H1 (cell line): ENCODE data around the gene YIPF5. TPM values are rescaled to one million over a fixed set of nuclear protein-coding genes. Genes with fewer than 3 reads are reported as not detected.

Experiments
- CTCF ChIA-PET: fragments of 300-600 bp; sonication (Branson Sonifier 250); formaldehyde crosslinking; loops from one replicate; lab custom pipeline; 2021; ENCODE audit not compliant: partially characterized antibody; lab: Charles Lee
- POLR2A ChIA-PET: fragments of 300-600 bp; sonication (Branson Sonifier 250); formaldehyde crosslinking; loops from one replicate; lab custom pipeline; 2021; ENCODE audit warnings: inconsistent platforms; ENCODE audit not compliant: partially characterized antibody; lab: Charles Lee
- DNase-seq, 2 experiments: peaks; one replicate each; pipeline versions ENCODE4 v3.0.0 to v3.0.0-alpha.2; 2010 to 2022; ENCODE audit warnings: low spot score in 2 of 2, low read depth in 1 of 2, mixed read lengths in 1 of 2
- FAIRE-seq: peaks from 2 replicates; lab custom pipeline; 2011; peaks lifted over from hg19 to GRCh38; lab: Jason Lieb, UNC
- H2AFZ ChIP-seq: 2 replicates; pipeline ENCODE4 v1.8.1; 2012; ENCODE audit warnings: low read length, inconsistent platforms
- H2AK5ac ChIP-seq: 2 replicates; pipeline ENCODE4 v1.6.1; 2013; ENCODE audit warnings: low read depth, low read length
- H2BK120ac ChIP-seq: replicated peaks from 2 replicates; pipeline ENCODE3; 2013; ENCODE audit warnings: low read depth, low read length, inconsistent platforms
- H2BK12ac ChIP-seq: 2 replicates; pipeline ENCODE4 v1.6.1; 2013; ENCODE audit warnings: low read depth, low read length
- H2BK15ac ChIP-seq: 2 replicates; pipeline ENCODE4 v1.6.1; 2013; ENCODE audit warnings: low read length
- H2BK20ac ChIP-seq: 2 replicates; pipeline ENCODE4 v1.6.1; 2013; ENCODE audit warnings: low read length
- H2BK5ac ChIP-seq: 2 replicates; pipeline ENCODE4 v1.6.1; 2013; ENCODE audit warnings: low read depth, low read length
- H3K14ac ChIP-seq: 2 replicates; pipeline ENCODE4 v1.6.1; 2013; ENCODE audit warnings: inconsistent platforms; ENCODE audit not compliant: insufficient read length
- H3K18ac ChIP-seq: 2 replicates; pipeline ENCODE4 v1.6.1; 2013; ENCODE audit warnings: low read length; ENCODE audit errors: extremely low read depth
- H3K23ac ChIP-seq: 2 replicates; pipeline ENCODE4 v1.6.1; 2013; ENCODE audit warnings: inconsistent platforms; ENCODE audit not compliant: insufficient read length
- H3K23me2 ChIP-seq: 2 replicates; pipeline ENCODE4 v1.6.1; 2013; ENCODE audit warnings: low read depth, low read length
- H3K27ac ChIP-seq: 2 replicates; pipeline ENCODE4 v1.6.1; 2011; ENCODE audit warnings: low read depth, low read length, inconsistent platforms
- H3K27me3 ChIP-seq, 4 experiments: replicated peaks in 1 of 4; 1 replicate in 1 of 4; 2 replicates in 3 of 4; pipeline versions ENCODE4 v1.6.1 to v1.8.1; 2011 to 2013; ENCODE audit warnings: low read length in 3 of 4, mild to moderate bottlenecking in 3 of 4, inconsistent platforms in 2 of 4, mixed read lengths in 2 of 4, moderate library complexity in 1 of 4; ENCODE audit not compliant: control insufficient read depth in 3 of 4, insufficient read depth in 3 of 4; ENCODE audit errors: extremely low read depth in 1 of 4
- H3K36me3 ChIP-seq, 4 experiments: 2 replicates each; pipeline versions ENCODE4 v1.6.1 to v1.8.1; 2011 to 2013; ENCODE audit warnings: mild to moderate bottlenecking in 4 of 4, low read length in 3 of 4, moderate library complexity in 2 of 4, control low read depth in 1 of 4, inconsistent platforms in 1 of 4; ENCODE audit not compliant: insufficient read depth in 4 of 4, control insufficient read depth in 2 of 4
- H3K4ac ChIP-seq: replicated peaks from 2 replicates; pipeline ENCODE3; 2013; ENCODE audit warnings: low read length, low read depth, mixed read lengths, inconsistent platforms; ENCODE audit not compliant: insufficient read length
- H3K4me1 ChIP-seq, 4 experiments: replicated peaks in 1 of 4; 1 replicate in 1 of 4; 2 replicates in 3 of 4; pipeline versions ENCODE4 v1.6.1 to v1.8.1; 2011 to 2013; ENCODE audit warnings: low read length in 3 of 4, inconsistent platforms in 2 of 4, mixed read lengths in 1 of 4; ENCODE audit not compliant: insufficient read depth in 4 of 4, control insufficient read depth in 3 of 4
- H3K4me2 ChIP-seq, 2 experiments: 2 replicates each; pipeline versions ENCODE4 v1.6.1 to v1.8.1; 2011 to 2013; ENCODE audit warnings: low read depth in 2 of 2, low read length in 2 of 2, control low read depth in 1 of 2, inconsistent platforms in 1 of 2, mild to moderate bottlenecking in 1 of 2; ENCODE audit not compliant: insufficient read depth in 1 of 2
- H3K4me3 ChIP-seq, 4 experiments: fragments of 200-600, 300-600 bp in 1 of 4; sonication (generic), shearing (Covaris generic), sonication (Bioruptor Twin) in 1 of 4; 2 replicates each; pipeline versions ENCODE4 v1.5.1 to v1.8.1; 2011 to 2016; ENCODE audit warnings: low read length in 4 of 4, low read depth in 3 of 4, control low read depth in 2 of 4, inconsistent platforms in 2 of 4, mild to moderate bottlenecking in 2 of 4, mixed read lengths in 1 of 4, moderate library complexity in 1 of 4; ENCODE audit not compliant: insufficient read depth in 2 of 4; ENCODE audit errors: extremely low read depth in 1 of 4
- H3K56ac ChIP-seq: replicated peaks from 2 replicates; pipeline ENCODE3; 2013; ENCODE audit warnings: low read depth, mild to moderate bottlenecking, mixed read lengths, low read length, inconsistent platforms; ENCODE audit not compliant: insufficient read length
- H3K79me1 ChIP-seq: 2 replicates; pipeline ENCODE4 v1.6.1; 2013; ENCODE audit warnings: low read depth, low read length, control low read depth
- H3K79me2 ChIP-seq, 2 experiments: 2 replicates each; pipeline versions ENCODE4 v1.6.1 to v1.8.1; 2012 to 2013; ENCODE audit warnings: low read length in 2 of 2, mild to moderate bottlenecking in 2 of 2, inconsistent platforms in 1 of 2; ENCODE audit not compliant: insufficient read depth in 2 of 2, control insufficient read depth in 1 of 2
- H3K9ac ChIP-seq, 4 experiments: replicated peaks in 1 of 4; 1 replicate in 1 of 4; 2 replicates in 3 of 4; pipeline versions ENCODE4 v1.6.1 to v1.8.1; 2011 to 2013; ENCODE audit warnings: low read depth in 3 of 4, low read length in 3 of 4, control low read depth in 2 of 4, mild to moderate bottlenecking in 2 of 4, moderate library complexity in 2 of 4, inconsistent platforms in 1 of 4; ENCODE audit errors: extremely low read depth in 1 of 4
- H3K9me3 ChIP-seq, 2 experiments: 2 replicates each; pipeline versions ENCODE4 v1.6.1 to v1.8.1; 2012 to 2013; ENCODE audit warnings: mild to moderate bottlenecking in 2 of 2, moderate library complexity in 2 of 2, control low read depth in 1 of 2, inconsistent platforms in 1 of 2, low read depth in 1 of 2, low read length in 1 of 2, mixed read lengths in 1 of 2; ENCODE audit not compliant: insufficient read depth in 2 of 2
- H4K20me1 ChIP-seq, 2 experiments: replicated peaks in 1 of 2; 2 replicates each; pipeline versions ENCODE3 to v1.8.1; 2011 to 2013; ENCODE audit warnings: inconsistent platforms in 2 of 2, low read length in 2 of 2, mild to moderate bottlenecking in 1 of 2; ENCODE audit not compliant: insufficient read depth in 2 of 2, control insufficient read depth in 1 of 2
- H4K5ac ChIP-seq: 2 replicates; pipeline ENCODE4 v1.6.1; 2013; ENCODE audit warnings: low read length, low read depth, mixed read lengths, inconsistent platforms; ENCODE audit not compliant: insufficient read length
- H4K8ac ChIP-seq: 2 replicates; pipeline ENCODE4 v1.8.0; 2013; ENCODE audit warnings: mild to moderate bottlenecking, moderate library complexity, low read length, inconsistent platforms; ENCODE audit not compliant: insufficient read depth; ENCODE audit errors: extremely low read depth
- H4K91ac ChIP-seq: replicated peaks from 2 replicates; pipeline ENCODE3; 2013; ENCODE audit warnings: low read length, mixed read lengths, inconsistent platforms; ENCODE audit not compliant: insufficient read length
- BACH1 ChIP-seq: IDR thresholded peaks from 2 replicates; pipeline ENCODE4 v1.6.1; 2012; ENCODE audit warnings: low read length, improper control_type of control experiment
- BRCA1 ChIP-seq: IDR thresholded peaks from 2 replicates; pipeline ENCODE4 v1.6.1; 2012; ENCODE audit warnings: low read depth, low read length, improper control_type of control experiment
- JUND ChIP-seq: IDR thresholded peaks from 2 replicates; pipeline ENCODE4 v1.6.1; 2011; ENCODE audit warnings: mild to moderate bottlenecking, improper control_type of control experiment, low read length
- KDM1A ChIP-seq: fragments of 200-600, 300-600 bp; sonication (generic); IDR thresholded peaks from 2 replicates; pipeline ENCODE4 v1.7.1; 2016; ENCODE audit warnings: mild to moderate bottlenecking, low read length, borderline replicate concordance
- MAFK ChIP-seq: IDR thresholded peaks from 2 replicates; pipeline ENCODE4 v1.6.1; 2012; ENCODE audit warnings: low read depth, mild to moderate bottlenecking, improper control_type of control experiment, low read length
- PHF8 ChIP-seq: fragments of 200-600 bp; sonication (generic); conservative IDR thresholded peaks from 2 replicates; pipeline ENCODE4 v1.7.1; 2012; ENCODE audit warnings: low read depth, mild to moderate bottlenecking, inconsistent platforms, low read length, moderate library complexity
- RAD21 ChIP-seq, 2 experiments: IDR thresholded peaks in 1 of 2; conservative IDR thresholded peaks in 1 of 2; 2 replicates each; pipeline ENCODE4 v1.6.1; 2011; ENCODE audit warnings: low read depth in 2 of 2, low read length in 2 of 2, improper control_type of control experiment in 1 of 2, inconsistent platforms in 1 of 2, mild to moderate bottlenecking in 1 of 2, moderate library complexity in 1 of 2
- RFX5 ChIP-seq: IDR thresholded peaks from 2 replicates; pipeline ENCODE4 v1.6.1; 2011; ENCODE audit warnings: low read depth, low read length, improper control_type of control experiment, borderline replicate concordance
- SUZ12 ChIP-seq: fragments of 200-600 bp; sonication (generic); IDR thresholded peaks from 2 replicates; pipeline ENCODE4 v1.6.1; 2012; ENCODE audit warnings: mild to moderate bottlenecking, inconsistent platforms, low read length, moderate library complexity, mixed read lengths
- TAF1 ChIP-seq: IDR thresholded peaks from 2 replicates; pipeline ENCODE4 v1.6.1; 2011; ENCODE audit warnings: mild to moderate bottlenecking, low read depth, low read length
- WGBS, 2 experiments: shearing (Covaris generic) in 1 of 2; methylation state at CpG; one replicate each; pipeline versions ENCODE4 v1.1.6 to v1.1.7; 2013 to 2015; ENCODE audit warnings: low lambda C conversion rate in 2 of 2, mixed read lengths in 2 of 2, inconsistent platforms in 1 of 2, low coverage in 1 of 2, missing lambda C conversion rate in 1 of 2; ENCODE audit not compliant: insufficient replicate concordance in 2 of 2, insufficient coverage in 1 of 2, insufficient read length in 1 of 2; ENCODE audit errors: extremely low coverage in 1 of 2, missing lambda C conversion rate in 1 of 2; 5-methylcytosine and 5-hydroxymethylcytosine counted together
- polyA plus RNA-seq, 7 experiments: library from polyadenylated mRNA; depleted of rRNA in 3 of 7; stranded (reverse) in 5 of 7; unstranded in 2 of 7; fragments of >200 nt in 5 of 7; fragments of 200-250 nt in 2 of 7; gene quantifications; 1 replicate in 5 of 7; 2 replicates in 1 of 7; 4 replicates in 1 of 7; pipeline versions ENCODE4 v1.2.1 to v1.2.3, GENCODE V29; 2011 to 2013; ENCODE audit warnings: missing spikeins in 2 of 7, mixed read lengths in 2 of 7
- total RNA-seq: library from RNA; stranded (reverse); fragmentation: NEBNext Ultra II Directional; extraction: Animal tissue kit (Norgen Biotek cat#: 25700); gene quantifications from 2 replicates; pipeline ENCODE4 v1.2.1, GENCODE V29; 2021
- TF ChIP-seq, protein P1 (sequence below): IDR thresholded peaks from 2 replicates; pipeline ENCODE4 v1.6.1; 2011; ENCODE audit warnings: low read length, improper control_type of control experiment

YIPF5 gene
- total and polyA plus RNA-seq, 2 of the 8 experiments (the other 6 are each of a cell fraction or from before 2014, with no cell fraction given) = 27.6 to 33.6 TPM

- ChIA-PET POLR2A (no interaction called here), CTCF (interaction anchor here (1.2 kb wide), 1 partner anchor 8 kb away, joined by 3 read pairs; no protein-coding TSS in a partner anchor)
- H2BK120ac ChIP-seq = no peak overlapping the region
- H2BK5ac ChIP-seq = no peak overlapping the region
- no peak overlapping the region for H3K4me2 ChIP-seq
- peaks cover 2% of the 10 kb centered on the region; the same call in 1 of the 2 replicates for H3K23me2 ChIP-seq
- no peak overlapping the region for H3K23ac ChIP-seq
- 92% methylated on average over 4 of the region's 4 CpGs; no CpG with 5 or more reads in 1 of the 2 experiments for WGBS, 2 experiments
- H2AK5ac ChIP-seq = no peak overlapping the region
- DNase-seq (no peak), FAIRE-seq (no peak)
- H4K91ac ChIP-seq = no peak overlapping the region
- H3K4me3 ChIP-seq = no peak overlapping the region
- no peaks in the 10 kb centered on the region for H4K20me1 ChIP-seq
- no peak overlapping the region; a peak in 1 of 7 replicates for H3K9ac ChIP-seq
- H3K79me1 ChIP-seq = no peaks in the 10 kb centered on the region
- H3K27me3 ChIP-seq = no peaks in the 10 kb centered on the region
- no peak overlapping the region for H2BK15ac ChIP-seq
- H2AFZ ChIP-seq = 0 out of 2 replicates have a peak overlapping the region, but pooled peaks have one; percentile 28
- no peak overlapping the region for H2BK20ac ChIP-seq
- 0 out of 7 replicates have a peak, but pooled peaks cover 0 to 2% (median 0%) of the 10 kb centered on the region in 4 experiments for H3K4me1 ChIP-seq
- H3K14ac ChIP-seq = no peak overlapping the region
- no peak overlapping the region for H4K8ac ChIP-seq
- no peak overlapping the region for H3K27ac ChIP-seq
- H4K5ac ChIP-seq = no peak overlapping the region
- H3K4ac ChIP-seq = no peak overlapping the region
- no peaks in the 10 kb centered on the region for H3K36me3 ChIP-seq
- H3K18ac ChIP-seq = no peak overlapping the region
- no peaks in the 10 kb centered on the region for H3K79me2 ChIP-seq
- no peaks in the 10 kb centered on the region for H3K9me3 ChIP-seq
- H2BK12ac ChIP-seq = no peak overlapping the region
- no peak overlapping the region for H3K56ac ChIP-seq
- TF ChIP-seq KDM1A (no peak), TAF1 (no peak), BRCA1 (no peak), MAFK (no peak), JUND (no peak), RAD21 (IDR thresholded peaks at IDR 0.05 in 1 of 2, conservative IDR thresholded peaks at IDR 0.05 in 1 of 2; ENCODE audit: low read depth in 2 of 2, low read length in 2 of 2) (no peak), RFX5 (no peak), PHF8 (no peak), SUZ12 (no peak), BACH1 (no peak)
- TF ChIP-seq, protein P1, sequence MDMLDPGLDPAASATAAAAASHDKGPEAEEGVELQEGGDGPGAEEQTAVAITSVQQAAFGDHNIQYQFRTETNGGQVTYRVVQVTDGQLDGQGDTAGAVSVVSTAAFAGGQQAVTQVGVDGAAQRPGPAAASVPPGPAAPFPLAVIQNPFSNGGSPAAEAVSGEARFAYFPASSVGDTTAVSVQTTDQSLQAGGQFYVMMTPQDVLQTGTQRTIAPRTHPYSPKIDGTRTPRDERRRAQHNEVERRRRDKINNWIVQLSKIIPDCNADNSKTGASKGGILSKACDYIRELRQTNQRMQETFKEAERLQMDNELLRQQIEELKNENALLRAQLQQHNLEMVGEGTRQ = no peak
These were observed 25.3 kb downstream of the YIPF5 start for GRCh38 chr5:144144956-144145751.
